GM18907 (cell line): ENCODE results near the gene MIAT.

Experiments
- ATAC-seq: cut with Tn5 transposase; IDR thresholded peaks from one replicate; pipeline ENCODE4 v1.9.1; 2021; ENCODE audit warnings: mild to moderate bottlenecking, moderate library complexity; ENCODE audit not compliant: unreplicated experiment

Gene MIAT

DNA sequence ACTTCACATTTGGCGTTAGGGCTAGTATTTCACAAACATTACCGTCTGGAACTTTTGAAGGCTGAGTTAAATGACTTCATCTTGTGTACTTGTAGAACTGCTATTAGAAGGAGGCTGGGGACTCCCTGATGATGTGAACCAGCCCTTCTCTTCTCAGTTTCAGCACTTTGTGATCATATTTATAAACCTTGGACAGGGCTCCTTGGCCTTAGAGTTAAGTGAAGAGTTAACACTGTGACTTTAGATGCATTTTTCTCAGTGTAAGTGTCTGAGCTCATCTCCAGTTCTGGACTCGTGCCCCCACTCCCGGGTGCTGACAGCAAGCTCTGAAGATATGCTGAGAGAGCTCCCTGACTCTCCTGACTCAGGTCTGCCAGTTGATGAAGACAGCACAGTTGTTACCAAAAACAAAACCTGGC lies 8.4 kb downstream of the MIAT start:
- ATAC-seq: peak; percentile 22

- ATAC-seq: no peak
These were observed 9.8 kb downstream of the MIAT start for GRCh38 chr22:26667140-26667539.

- no peak for ATAC-seq
These were observed 11.7 kb downstream of the MIAT start for GRCh38 chr22:26669060-26669481.

DNA sequence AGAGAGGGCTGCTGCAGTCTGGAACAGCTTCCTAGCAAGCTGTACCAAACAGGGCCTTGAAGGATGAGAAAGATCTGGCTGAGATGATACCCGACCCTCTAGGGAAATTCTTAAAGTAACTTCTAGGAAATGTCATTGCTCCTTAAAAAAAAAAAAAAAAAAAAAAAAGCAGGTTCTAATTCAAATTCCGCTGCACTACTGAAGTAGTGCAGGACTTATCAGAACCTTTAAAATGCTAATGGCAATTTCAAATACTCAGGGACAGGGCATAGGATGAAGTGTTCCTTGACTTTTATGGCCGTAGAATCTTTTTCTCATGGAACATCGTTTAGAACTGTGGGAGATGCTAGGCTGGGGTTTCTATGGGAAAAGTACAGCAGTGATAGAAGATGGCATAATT lies 13.1 kb downstream of the MIAT start:
- ATAC-seq: no peak

DNA sequence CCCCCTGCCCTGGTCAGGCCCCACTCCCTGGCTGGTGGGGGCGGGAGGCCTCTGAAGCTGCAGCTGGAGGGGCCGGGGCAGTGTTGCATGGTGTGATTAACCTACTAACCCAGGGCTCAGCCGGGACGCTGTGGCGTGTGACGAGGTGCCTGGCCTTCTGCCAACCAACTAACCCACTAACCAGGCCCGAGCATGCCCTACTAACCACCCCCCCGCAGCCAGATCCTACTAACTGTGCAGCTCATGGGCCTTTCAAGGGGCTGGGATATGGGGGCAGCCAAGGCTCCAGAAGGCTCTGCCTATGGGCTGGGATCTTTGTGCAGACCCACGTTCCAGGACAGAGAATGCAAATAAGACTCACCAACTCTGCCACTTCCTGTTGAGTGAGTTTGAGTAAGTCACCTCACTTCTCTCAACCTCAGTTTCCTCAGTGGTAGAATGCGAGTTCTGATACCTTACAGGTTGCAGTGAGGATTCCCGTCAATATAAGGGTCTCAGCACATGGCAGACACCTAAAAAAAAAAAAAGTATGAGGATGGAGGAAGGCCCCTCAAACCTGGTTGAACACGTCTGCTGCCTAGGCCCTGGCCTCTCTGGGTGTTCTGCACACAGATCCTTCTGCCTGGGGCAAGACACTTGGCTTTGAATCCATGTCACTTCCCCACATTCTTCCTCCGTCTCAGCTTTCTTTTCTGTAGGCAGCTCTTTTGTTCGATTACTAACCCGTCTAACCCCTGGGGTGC lies 14.1 kb downstream of the MIAT start:
- ATAC-seq: peak; percentile 34

DNA sequence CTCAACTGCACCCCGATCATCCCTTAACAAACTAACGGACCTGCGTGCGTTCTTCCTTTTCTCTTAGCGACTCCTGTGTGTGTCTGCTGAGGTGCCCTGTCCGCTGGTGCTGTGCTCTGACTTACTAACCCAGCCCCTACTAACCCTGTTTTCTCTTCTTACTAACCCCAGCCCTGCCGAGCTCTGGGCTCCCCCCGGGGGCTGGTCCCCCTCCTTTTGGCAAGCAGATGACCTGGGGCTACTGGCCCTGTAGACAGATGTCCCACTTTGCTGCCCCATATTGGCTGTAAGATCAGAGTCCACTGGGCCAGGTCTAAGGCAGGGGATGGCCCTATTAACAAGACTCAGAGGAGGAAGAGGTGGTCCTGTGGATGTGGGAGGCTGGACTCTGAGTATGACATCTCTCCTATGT lies 14.7 kb downstream of the MIAT start:
- ATAC-seq: peak; percentile 20

GRCh38 chr22:26672590-26673468 lies 15.4 kb downstream of the MIAT start:
- peak; percentile 70 for ATAC-seq

DNA sequence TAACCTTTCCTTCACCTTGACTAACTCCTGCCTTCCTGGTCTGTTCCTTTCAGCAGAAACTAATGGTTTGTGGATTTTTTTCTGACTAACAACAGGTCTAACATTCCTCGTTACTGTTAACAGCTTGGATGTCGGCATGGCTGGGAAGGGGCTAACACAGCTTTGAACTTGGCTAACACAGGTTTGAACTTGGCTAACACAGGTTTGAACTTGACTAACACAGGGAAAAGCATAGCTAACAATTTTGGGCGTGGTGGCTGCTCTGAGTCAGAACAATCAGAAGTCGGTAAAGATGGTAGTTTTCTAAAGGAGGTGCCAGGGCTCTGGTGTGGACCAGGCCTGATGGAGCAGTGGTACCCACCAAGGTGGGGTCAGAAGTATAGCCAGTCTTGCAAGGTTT lies 16.1 kb downstream of the MIAT start:
- no peak for ATAC-seq

DNA sequence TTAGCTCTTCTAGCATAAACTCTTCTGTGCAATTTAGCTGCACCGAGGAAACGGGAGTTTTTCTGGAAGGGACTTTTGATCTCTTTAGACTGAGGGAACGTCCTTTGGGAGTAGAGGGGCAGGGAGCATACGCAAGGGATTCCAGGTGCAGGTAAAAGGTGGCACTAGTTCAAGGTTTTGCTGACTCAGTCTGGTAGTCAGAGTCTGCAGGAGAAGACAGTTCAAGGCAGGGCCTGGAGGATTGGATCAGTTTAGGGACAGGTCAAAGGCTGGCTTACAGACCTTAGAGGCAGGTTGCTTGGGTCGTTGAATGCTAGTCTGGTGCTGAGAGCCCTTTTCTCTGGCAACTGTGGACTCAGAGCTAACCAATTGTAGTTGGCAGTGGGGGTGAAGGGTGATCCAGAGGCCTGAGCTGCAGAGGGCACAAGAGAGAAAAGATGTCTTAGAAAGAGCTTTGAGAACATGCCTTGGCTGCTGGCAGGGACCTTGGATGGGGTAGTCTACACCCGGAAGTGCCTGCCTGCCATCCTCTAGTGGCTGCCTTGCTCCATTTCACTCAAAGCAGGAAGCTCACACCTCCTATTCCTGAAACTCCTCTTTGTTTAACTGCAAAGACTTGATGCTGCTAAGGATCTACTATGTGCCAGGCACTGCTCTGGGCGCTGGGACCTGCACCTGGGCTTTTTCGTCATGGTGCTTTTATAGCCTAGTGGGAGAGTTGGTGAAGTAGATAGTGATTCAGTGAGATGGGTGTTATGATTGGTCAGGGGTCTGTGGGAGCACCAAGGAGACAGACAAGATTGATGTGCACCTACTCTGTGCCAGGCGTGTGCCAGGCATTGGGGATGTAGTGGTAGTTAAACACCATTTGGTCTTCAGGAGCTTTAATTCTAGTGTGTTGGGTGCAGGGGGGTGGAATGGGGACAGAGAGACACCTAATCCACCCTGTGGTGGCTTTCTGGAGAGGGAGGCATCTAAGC lies 17.1 kb downstream of the MIAT start:
- ATAC-seq: no peak

- no peak for ATAC-seq
These were observed 18.4 kb downstream of the MIAT start for GRCh38 chr22:26675687-26676268.

- ATAC-seq: no peak
These were observed 19.8 kb downstream of the MIAT start for GRCh38 chr22:26677217-26677616.

- ATAC-seq: peak; percentile 56
These were observed 21.7 kb downstream of the MIAT start for GRCh38 chr22:26679003-26679629.

DNA sequence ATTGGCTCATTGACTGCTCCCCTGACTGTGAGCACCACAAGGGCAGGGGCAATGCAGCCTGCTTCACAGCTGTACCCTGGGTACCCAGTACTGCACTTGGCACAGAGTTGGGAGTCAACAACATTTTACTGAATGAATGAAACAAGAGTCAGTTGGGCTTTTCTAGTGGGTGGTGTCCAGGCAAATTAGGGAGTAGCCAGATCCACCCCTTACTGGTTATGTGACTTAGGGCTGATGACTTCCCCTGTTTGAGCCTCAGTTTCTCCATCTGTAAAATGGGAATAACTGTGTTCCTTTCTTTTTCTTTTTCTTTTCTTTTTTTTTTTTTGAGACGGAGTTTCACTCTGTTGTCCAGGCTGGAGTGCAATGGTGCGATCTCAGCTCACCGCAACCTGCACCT lies 23.1 kb downstream of the MIAT start:
- no peak for ATAC-seq

GRCh38 chr22:26681395-26681821 lies 24.0 kb downstream of the MIAT start:
- ATAC-seq: no peak

- no peak for ATAC-seq
These were observed 26.8 kb downstream of the MIAT start for GRCh38 chr22:26684168-26684567.

- no peak for ATAC-seq
These were observed 28.2 kb downstream of the MIAT start for GRCh38 chr22:26685601-26686000.

DNA sequence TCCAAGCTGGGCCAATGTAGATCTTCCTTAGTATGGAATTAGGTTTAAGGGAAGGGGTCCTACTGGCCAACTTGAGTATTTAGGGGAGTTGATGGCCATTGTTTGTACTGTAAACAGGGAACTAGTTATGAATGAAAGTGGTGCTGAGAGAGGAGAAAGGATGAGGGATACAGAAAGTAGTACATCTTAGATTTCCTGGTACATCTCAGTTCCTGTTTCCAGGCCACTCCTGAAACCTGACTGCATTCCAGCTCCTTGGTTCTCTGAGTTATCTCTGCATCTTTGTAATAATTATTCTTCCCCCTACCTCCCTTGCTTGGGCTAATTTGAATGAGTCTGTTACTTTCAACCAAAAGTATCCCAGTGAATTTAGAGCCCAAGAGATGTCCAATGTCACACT lies 30.1 kb downstream of the MIAT start:
- no peak for ATAC-seq

- no peak for ATAC-seq
These were observed 32.3 kb downstream of the MIAT start for GRCh38 chr22:26689513-26690301.

DNA sequence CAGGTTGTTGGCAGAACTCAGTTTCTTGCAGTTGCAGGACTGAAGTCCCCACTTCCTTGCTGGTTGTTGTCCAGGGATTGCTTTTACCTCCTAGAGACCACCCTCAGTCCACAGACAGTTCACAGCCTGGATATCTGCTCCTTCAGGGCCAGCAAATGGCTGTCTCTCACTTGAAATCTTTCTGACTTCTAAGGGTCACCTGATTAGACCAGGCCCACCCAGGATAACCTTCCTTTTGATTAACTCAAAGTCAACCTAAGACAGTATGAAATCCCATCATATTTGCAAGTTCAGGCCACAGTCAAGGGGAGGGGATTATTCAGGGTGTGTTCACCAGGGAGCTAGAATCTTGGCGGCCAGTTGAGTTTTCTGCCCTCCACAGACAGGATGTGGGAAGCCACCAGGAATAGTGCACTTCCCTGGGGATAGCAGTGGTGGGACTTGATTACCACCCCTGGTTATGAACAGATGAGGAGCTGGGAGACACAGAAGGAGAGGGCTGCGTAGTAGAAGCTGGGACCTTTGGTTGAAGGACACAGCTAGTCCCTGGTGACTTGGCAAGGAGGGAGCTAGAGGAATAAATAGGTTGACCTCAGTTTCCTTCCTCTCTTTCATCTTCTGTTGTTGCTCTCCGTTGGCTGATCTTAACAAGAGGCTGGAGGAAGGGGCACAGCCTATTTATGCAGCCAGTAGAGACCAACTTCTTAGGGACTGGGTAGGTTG lies 33.4 kb downstream of the MIAT start:
- ATAC-seq: no peak
